ENCODE data around the gene CPXM2.
"Not testable (repeated sequence)": the region's sequence is repeated elsewhere in the genome, so short reads cannot be mapped to it uniquely, and the experiment has no call there.

The CPXM2 gene

DNA sequence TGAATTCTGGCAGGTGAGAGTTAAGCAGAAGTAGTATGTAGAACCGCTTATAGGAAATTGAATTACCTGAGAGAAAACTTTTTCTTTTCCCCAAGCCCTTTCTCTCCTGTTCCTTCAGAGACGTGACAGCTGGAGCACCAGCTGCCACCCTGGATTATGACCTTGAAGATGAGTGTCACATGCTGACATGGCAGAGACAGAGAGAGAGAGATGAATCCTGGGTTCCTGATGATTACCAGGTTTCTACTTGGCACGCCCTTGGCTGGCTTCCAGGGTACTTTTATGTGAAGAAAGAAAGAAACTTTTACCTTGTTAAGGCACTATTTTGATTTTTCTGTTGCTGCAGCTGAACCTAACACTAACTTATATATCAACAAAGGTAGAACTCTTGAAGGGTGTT, 125.6 kb downstream of the CPXM2 start:
- DNase-seq: no peak

DNA sequence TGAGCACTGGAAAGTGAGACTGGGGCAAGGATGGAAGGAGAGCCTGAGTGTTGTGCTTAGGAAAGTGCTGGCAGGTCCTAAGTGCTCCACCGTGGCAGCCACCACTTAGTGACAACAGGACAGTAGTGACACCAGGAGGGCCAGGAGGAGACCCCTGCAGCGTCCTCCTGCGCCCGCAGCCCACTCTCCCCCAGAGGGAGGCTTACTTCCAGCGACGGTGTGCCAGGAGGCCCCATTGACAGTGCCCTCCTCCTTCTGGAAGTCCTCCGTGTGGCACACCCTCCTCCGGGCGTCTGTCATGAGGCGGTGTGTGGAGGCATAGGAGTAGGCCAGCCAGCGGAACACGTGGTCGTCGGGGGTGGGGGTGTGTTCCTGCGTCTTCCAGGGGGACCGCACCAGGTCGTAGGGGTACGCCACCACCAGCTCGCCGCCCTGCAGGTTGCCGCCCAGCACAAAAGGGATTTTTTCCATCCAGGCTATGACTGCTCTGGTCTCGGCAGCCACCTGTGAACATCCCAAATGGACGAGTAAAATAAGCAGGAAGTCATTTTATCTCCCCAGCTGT, 129.9 kb downstream of the CPXM2 start:
- DNase-seq: no peak

DNA sequence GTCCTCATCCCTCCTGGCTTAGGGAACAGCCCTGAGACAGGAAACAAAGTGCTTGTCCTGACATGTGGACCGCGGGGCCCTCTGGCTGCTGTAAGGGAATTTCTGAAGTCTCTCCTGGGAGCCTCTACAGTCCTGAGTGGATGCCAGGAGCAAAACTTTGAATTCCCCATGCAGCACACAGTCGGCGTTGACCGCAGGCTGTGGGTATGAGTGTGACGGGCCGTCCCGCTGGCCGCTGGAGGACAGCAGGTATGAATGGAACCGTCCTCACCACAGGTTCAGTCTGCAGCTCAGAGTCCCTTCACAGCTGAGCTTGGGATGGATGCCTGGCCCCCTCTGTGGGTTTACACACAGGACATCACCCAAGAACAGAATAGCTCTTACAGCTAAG, 130.6 kb downstream of the CPXM2 start:
- no peak for DNase-seq

DNA sequence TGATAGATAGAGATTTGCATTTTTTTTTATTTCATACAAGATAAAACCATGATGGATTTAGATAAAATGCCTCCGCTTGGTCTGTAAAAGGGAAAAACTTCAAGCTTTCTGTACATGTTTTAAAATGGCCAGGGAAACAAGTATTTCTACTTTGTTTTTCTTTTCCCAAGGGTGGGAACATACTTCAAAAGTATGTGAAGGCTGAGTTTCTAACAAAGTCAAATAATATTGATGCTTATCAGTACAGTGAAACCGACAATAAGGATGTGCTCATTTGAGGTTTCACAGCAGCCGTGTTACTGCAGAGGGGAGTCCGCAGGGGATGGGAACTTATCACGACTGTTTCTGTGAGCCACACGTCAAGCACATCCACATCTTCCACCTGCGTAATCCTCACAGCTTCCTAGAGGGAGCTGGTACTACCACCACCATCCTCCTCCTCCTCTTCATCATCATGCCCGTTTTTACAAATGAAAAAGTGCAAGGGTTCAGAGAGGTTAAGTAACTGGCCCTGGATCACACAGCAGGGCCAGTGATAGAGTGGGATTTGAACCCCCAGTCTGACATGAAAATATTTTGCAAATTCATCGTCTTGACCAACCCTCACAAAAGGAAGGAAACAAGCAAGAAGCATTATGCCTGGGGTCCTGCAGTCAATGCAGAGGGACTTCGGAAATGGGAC, 131.1 kb downstream of the CPXM2 start:
- no peak for DNase-seq

DNA sequence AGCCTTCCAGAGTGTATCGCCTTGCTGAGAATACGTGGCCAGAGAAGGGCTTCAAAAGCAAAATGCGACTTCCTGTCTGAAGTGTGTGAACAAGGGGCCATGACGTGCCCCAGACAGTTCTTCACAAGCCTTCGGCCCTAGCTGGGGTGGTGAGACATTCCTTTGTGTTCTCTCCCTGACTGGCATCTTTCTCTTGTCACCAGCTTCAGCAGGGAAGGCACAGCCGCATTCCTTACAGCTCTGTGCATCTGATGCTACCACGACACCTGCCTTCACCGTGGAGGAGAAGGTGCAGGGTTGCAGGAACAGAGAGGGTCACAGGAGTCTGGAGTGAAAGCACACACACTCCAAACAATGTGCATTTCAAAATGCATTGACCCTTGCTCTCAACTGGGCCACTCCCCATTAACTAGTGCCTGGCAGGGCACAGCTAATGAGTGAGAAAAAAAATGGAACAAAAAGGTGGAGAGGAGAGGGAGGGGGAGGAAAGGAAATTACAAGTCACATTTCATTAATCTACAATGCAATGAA, 132.0 kb downstream of the CPXM2 start:
- no peak for DNase-seq

DNA sequence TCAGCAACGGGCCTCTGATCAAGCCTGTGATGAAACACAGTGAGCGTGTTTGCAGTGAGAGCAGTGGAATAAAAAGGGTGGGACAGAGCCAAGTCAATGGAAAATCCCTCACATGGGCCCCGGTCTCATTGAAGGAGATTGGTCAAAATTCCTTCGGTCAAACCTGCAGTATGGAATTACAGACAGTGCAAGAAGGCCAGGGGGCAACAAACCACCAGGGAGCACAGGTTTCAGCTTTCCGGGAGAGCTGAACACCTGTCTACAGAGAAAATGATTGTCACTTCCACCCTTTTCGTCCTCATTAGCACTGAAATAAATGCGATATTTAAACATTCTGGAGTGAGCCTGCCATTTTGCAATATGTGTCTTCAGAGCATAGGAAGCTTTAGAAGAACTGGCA, 132.6 kb downstream of the CPXM2 start:
- no peak for DNase-seq

DNA sequence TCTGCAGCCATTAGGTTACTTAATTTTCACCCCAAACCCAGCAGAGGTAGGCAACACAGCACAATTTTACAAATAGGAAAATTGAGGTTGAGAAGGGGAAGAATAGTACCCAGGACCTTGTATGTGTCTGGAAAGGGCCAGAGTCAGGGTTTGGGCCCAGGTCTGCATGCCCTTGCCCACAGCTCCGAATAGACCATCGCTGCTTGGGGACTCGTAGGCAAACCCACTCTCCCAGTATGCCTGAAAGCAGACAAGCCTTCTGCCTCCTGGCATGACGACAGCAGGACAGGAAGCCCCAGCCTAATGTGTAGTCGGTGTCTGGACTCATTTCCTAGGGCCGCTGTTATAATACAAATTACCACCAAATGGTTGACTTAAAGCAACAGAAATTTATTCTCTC, 133.8 kb downstream of the CPXM2 start:
- DNase-seq: no peak

DNA sequence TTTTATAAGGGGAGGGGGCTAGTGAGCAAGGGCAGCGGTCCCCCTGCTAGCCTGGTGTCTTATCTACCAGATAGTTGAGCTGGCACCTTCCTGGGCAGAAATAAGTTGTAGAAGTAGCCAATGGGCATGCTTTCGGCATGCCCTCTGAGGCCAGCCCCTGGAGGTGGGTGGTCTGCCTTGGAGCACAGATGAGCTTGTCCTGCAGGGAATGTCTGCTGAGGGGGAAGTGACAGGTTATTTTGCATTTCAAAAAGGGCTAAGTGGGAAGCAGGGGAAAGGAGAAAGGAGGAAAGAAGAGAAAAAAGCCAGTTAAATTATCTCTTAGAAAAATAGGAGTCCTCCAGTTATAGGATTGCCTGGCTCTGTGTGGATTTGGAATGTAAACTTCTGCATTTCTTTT, 136.5 kb downstream of the CPXM2 start:
- DNase-seq: no peak

DNA sequence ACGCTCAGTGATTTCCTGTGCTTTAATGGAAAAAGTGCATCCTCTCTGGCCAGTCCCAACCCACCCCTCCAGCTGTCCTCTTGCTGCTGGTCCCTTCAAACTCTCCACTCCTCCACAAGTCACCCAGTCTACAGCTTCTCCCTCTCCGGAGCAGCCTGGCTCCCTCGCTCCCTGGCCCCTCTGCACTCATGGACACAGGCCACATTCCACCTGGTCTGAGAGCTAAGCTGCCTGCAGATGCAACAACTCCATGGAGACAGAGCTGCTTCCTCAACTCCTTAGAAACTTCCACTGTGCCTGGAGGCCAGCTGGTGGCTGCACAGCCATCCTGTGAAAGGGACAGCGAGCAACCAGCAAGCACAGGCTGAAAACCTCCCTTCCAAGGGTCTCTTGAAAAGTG, 137.5 kb downstream of the CPXM2 start:
- DNase-seq: no peak

DNA sequence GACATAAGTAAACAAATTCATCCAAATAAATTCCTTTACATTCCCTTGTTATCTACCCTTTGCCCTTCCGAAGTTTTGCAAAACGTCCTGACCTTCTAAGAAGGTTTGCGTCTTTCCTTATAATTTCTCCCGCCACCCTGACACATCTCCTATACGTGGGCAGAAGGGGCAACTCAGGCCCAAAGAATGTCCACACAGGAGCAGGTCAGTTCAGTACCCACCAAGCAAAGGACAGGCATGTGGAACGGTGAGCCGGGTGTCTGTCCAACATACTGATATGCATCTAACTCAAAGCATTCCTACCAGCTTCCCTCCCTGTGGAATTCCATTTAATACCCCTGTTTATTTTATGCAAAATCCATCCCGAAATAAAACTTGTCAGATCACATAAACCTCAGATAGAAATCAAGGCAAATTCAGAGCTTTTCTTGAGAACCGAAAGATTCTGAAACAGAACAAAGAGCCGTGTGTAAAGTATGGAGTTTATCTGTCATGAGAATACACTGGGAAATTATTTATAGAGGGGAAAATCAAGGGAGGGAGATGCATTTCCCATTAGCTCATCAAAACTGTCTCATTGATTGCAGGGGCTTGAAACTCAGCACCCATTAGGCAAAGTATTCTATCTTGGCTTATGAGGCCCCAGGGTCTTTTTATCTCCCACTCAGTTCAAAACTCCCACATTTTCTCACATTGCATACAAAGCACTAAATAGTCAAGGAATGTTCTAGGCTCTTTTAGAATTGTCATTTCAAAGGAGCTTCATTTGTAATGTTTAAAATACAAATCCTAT, 140.1 kb downstream of the CPXM2 start:
- no peak for DNase-seq

DNA sequence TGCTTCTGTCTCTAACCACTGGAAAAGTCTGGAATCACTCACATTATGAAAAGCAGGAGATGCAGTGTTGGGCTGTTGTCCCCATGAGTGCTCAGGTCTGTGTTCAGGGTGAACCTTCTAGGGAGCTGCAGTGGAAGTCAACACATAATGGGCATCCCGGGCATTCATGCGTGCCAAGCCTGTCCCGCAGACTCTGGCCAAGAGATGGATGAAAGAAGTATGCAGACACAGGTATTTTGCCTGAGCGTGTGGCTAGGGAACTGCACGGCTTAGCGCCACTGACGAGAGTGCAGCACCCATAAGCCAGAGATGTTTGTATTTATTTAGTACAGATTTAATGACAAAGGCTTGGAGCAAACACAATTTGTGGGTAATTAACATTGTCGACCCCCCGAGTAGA, 140.7 kb downstream of the CPXM2 start:
- DNase-seq: no peak

DNA sequence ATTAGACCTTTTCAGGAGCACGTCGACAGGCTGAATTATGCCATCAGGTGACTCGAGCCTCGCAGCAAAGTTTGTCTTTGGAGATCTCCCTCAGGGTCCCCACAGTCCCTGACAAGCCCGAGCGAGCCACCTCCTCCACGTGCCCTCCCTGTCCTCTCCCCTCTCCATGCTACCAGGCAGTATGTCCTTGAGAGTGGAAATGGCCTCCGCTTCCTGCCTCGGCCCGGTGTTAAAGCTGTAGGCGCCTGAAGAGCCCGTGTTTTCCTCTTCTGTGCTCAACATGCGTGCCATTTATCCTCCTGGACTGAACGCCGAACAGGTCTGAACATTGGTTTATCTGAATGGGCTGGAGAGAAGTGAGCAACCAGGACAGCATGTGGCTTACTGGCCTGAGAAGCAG, 142.9 kb downstream of the CPXM2 start:
- peak; percentile 36 for DNase-seq

DNA sequence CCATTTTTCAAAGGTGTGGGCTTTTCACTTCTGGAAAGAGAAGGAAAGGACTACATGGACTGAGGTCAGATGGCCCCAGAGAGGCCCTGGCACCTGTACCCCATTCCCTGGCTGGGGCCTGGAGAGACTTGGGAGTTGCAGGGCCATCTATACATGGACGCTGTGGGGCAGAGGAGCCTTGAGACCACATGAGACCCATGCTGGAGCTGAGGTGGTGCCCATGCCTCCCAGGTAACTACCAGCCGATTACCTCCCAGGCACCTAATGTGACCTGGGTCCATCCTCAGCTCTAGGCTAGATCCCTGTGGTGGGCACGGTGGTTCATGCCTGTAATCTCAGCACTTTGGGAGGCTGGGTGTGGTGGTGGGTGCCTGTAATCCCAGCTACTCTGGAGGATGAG, 144.2 kb downstream of the CPXM2 start:
- DNase-seq: no peak

DNA sequence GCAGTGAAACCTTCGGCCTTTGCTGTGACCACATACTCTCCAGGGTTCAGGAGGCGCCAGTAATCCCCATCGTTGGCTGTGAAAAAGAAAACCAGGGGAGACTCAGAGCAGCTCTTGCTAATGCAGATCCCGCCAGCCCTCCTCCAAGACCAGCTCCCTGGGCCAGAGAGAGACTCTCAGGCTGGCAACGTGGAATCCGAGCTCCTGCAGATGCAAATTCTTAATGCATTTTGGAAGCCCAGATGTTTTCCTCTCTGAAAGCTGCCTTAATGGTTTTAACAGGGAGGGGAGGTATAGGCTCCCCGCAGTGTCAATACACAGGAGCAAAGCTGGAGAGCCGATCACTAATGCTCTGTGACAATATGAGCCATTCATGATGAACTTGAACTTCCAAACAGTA, 144.7 kb downstream of the CPXM2 start:
- no peak for DNase-seq

DNA sequence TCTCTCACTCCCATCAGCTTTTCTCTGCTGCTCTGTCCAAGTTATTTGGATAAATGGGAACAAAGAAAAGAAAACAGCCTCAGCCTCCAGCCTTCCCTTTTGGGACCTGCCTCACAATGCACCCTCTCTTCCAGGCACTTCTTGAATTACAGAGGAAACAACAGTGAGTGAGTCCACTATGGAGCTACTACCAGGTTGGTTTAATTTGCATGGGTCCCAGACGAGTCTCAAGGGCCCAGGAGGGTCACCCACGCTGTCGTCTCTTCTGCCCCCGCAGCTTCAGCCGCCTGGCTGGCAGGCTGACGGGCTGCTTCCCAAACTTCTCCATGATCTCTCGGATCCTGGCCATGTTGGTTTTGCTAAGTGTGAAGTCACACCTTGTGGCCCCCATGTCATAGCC, 145.1 kb downstream of the CPXM2 start:
- DNase-seq: no peak

DNA sequence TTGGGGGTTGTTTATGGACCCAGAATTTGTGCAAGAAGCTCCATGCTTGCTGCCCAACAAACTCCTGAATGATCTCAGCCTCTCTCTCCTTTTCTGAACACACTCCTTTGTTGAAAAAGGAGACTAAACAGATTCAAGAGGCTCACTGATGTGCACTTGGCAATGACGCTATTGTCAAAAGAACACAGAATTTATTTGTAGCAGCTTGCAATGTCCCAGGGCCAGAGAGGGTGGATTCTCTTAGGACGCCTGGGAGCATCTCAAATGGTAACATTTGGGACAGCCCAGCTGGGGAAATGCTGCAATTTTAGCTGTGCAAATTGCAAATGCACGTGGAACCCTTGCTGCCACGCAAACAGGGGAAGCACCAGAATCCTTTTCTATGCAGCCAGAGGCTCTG, 145.5 kb downstream of the CPXM2 start:
- DNase-seq: no peak

DNA sequence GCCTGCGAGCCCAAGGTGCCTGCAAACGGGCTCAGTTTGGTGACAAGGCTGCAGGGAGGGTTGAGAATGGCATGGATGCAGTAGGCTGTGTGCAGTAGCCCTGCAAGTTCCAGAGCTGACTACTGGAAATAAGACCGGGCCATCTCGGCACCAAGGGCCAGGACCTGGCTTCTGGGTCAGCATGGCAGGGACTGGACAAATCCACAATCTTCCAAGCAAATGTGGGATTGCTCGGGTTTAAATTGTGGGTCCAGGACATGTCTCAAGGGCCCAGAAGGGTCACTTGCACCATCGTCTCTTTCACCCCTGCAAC, 147.4 kb downstream of the CPXM2 start:
- DNase-seq: no peak

DNA sequence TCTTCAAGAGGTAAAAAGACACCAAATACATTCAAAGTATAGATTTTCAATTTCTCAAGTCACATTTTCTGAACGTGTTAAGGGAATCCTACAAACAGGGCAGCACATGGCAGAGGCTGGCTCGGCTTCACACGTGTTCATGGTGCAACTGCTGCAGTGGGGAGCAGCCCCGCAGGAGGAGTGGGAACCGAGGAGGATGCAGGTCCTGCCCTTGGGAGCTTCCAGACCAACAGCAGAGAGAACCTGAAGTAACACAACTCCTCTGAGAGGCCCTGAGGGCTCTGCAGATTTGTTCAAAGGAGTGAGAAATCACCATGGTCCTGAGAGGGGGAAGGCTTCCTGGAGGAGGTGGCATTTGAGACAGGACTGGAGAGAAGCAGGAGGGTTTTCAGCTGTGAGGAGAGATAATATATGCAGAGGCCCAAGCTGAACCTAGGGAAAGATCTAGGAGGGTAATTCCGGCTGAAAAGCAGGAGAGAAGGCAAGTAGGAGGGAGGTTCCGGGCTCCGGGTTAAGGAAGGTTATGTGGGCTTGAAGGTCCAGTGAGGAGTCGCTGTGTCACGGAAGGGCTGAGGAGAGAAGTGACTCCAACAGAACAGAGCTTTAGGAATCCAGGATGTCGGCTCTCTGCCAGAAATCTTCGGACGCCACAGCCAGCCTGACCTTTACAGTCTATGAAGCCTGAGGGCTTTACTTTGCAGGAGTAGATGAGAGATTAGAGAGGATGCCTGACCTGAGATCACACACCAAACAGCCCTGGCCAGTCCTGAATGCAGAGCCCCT, 148.0 kb downstream of the CPXM2 start:
- DNase-seq: no peak

DNA sequence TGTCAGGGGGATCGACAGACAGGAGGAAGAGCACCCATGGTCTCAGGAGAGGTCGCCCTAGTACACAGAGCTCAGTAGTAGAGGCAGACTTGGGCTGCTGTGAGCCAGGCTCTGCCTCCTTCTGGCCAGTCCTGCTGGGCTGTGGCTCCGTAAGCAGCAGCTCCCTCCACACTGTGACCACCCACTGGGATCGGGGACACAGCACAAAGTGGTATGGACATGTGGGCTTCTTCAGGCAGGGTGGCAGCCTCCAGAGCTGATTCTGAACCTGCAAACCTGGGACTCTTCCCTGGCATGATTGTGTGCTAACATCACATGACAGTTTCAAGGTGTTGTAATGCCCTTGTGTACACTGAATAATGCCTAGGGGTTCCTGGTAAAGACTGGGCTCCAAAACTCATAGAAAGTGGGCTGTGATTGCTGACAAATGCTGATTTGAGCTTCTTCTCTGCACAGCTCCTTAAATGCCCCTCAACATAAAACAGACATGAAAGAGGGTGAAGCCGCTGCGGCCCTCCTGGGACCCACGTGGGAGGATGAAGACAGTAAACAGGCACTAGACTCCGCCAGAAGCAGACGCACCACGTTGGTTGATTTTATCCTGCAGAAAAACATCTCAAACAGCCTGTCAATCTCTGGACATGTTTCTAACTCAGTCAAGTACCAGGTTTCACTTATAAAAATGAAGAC, 148.7 kb downstream of the CPXM2 start:
- no peak for DNase-seq

DNA sequence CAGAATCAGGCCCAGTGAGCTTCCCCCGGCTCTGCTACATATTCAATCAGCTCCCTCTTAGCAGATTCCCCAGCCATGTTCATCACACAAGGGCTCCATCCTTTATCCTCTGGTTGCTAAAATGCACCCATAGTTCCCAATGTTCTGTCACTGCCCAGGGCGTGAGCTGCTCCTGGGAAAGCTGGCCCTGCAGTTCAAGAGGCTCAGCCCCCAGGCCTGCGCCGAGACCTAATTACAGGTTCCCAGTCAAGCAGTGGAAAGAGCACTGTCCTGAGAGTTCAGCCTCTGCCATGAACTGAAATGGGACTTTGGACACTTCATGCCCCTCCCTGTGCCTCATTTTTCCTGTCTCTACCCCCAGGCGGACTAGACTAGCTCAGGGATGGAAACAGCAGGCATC, 149.9 kb downstream of the CPXM2 start:
- no peak for DNase-seq

DNA sequence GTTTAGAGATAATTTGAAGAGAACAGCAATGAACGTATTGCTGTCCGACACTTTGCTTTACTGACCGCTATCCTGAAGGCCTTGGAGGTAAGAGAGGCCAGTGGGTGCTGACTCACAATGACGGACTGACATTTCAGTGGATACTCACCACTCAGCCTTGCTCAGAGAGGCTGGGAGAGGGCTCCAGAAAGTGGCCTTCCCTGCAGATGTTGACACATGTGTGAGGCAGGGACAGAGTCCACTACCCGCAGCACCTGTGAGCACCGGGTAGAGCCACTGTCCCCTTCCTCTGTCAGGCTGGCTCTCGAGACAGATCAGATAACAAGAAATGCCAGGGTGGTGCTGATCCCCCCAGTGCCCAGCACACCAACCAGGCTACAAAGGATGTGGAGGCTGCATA, 150.5 kb downstream of the CPXM2 start:
- no peak for DNase-seq

DNA sequence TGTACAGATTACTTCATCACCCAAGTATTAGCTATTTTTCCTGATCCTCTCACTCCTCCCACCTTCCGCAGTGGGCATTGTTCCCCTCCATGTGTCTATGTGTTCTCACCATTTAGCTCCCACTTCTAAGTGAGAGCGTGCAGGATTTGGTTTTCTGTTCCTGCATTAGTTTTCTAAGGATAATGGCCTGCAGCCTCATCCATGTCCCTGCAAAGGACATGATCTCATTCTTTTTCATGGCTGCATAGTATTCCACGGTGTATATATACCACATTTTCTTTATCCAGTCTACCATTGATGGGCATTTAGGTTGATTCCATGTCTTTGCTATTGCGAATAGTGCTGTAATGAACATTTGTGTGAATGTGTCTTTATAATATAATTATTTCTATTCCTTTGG, 154.7 kb downstream of the CPXM2 start:
- DNase-seq: not testable (repeated sequence)

DNA sequence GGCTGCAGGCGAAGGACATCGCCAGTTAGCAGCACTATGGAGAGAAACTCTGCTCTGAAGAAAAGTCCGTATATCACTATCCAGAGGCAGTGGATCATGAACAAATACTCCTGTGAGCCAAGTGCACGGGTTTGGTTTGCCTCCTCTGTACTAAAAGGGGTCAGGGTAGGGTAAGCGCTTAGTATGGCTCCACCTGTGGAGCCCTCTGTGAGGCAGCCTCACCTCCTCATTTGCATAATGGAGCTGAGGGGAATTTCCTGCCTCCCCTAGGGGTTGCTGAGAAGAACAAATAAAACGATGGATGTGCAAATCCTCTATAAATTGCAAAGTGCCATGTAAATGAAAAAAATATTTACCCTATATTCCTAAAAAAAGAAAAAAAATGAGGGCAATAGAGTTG, 162.1 kb downstream of the CPXM2 start:
- no peak for DNase-seq

Data from NCI-H510A (cell line).